Aorta (tissue), 5 donors: ENCODE measurements around the gene CNPY2. TPM values are rescaled to one million over a fixed set of nuclear protein-coding genes. Genes with fewer than 3 reads are reported as not detected.
A peak's percentile ranks its signal among the peaks of the same experiment; 100 is the strongest.
"Not testable (repeated sequence)": the region's sequence is repeated elsewhere in the genome, so short reads cannot be mapped to it uniquely, and the experiment has no call there.

ENCODE experiments used
- ATAC-seq: fragments of 200-7000 bp; cut with Tn5 transposase; one replicate; pipeline ENCODE4 v1.9.1; 2022; ENCODE audit warnings: moderate library complexity; ENCODE audit not compliant: low FRiP score
- DNase-seq, 2 donors: peaks; one replicate each; pipeline ENCODE4 v3.0.0-alpha.2; 2020
- H3K27ac ChIP-seq, 2 donors: one replicate each; pipeline ENCODE4 v1.5.1; 2013; ENCODE audit warnings: low read length in 2 of 2, mild to moderate bottlenecking in 2 of 2, moderate library complexity in 2 of 2, control low read depth in 1 of 2, inconsistent platforms in 1 of 2, low read depth in 1 of 2
- H3K27me3 ChIP-seq, 2 donors: one replicate each; pipeline ENCODE4 v1.6.1; 2013; ENCODE audit warnings: control low read depth in 1 of 2, low read length in 1 of 2, mild to moderate bottlenecking in 1 of 2, moderate library complexity in 1 of 2; ENCODE audit not compliant: insufficient read depth in 2 of 2, control insufficient read depth in 1 of 2
- H3K36me3 ChIP-seq, 2 donors: one replicate each; pipeline ENCODE4 v1.6.1; 2013; ENCODE audit warnings: control low read depth in 1 of 2, low read length in 1 of 2, mild to moderate bottlenecking in 1 of 2; ENCODE audit not compliant: insufficient read depth in 2 of 2, control insufficient read depth in 1 of 2
- H3K4me1 ChIP-seq, 2 donors: one replicate each; pipeline ENCODE4 v1.6.1; 2013; ENCODE audit warnings: low read length in 2 of 2, control low read depth in 1 of 2, mild to moderate bottlenecking in 1 of 2, moderate library complexity in 1 of 2; ENCODE audit not compliant: insufficient read depth in 2 of 2, control insufficient read depth in 1 of 2
- H3K4me3 ChIP-seq, 2 donors: one replicate each; pipeline ENCODE4 v1.5.1; 2013; ENCODE audit warnings: low read length in 2 of 2, control low read depth in 1 of 2, mild to moderate bottlenecking in 1 of 2
- H3K9me3 ChIP-seq: one replicate; pipeline ENCODE4 v1.6.1; 2013; ENCODE audit warnings: mild to moderate bottlenecking, low read length; ENCODE audit not compliant: control insufficient read depth
- WGBS, 2 donors: extraction: QIAGEN DNeasy Blood & Tissue Kit; methylation state at CpG; one replicate each; pipeline ENCODE4 v1.1.7; 2013; 5-methylcytosine and 5-hydroxymethylcytosine counted together
- intact Hi-C, 2 donors: fragments of 100-400 bp; cut with DNase I; formaldehyde crosslinking; loops; one replicate each; pipeline versions ENCODE4 v1.14.2 to v1.15.0; 2022
- polyA plus RNA-seq, 2 donors: library from polyadenylated mRNA; stranded (reverse); fragments of 200-250 nt; gene quantifications; one replicate each; pipeline ENCODE4 v1.2.3, GENCODE V29; 2013
- total RNA-seq, 2 donors: library from RNA; stranded (reverse); fragmentation: NEBNext Ultra II Directional; extraction: Animal tissue kit (Norgen Biotek cat#: 25700); gene quantifications; one replicate each; pipeline ENCODE4 v1.2.1, GENCODE V29; 2021
- donor health status: healthy with polysubstance abuse.
- donor health status: Bipolar disorder and iron deficiency.
- donor health status: DM: no; HTN: no; CAD: no.
- donor health status: DM: no; HTN: no; CAD: no.
- donor health status: DM: yes; HTN: yes; CAD: no.

The CNPY2 gene
- total and polyA plus RNA-seq, 4 donors: 72.2 to 149 (median 94.1) TPM

DNA sequence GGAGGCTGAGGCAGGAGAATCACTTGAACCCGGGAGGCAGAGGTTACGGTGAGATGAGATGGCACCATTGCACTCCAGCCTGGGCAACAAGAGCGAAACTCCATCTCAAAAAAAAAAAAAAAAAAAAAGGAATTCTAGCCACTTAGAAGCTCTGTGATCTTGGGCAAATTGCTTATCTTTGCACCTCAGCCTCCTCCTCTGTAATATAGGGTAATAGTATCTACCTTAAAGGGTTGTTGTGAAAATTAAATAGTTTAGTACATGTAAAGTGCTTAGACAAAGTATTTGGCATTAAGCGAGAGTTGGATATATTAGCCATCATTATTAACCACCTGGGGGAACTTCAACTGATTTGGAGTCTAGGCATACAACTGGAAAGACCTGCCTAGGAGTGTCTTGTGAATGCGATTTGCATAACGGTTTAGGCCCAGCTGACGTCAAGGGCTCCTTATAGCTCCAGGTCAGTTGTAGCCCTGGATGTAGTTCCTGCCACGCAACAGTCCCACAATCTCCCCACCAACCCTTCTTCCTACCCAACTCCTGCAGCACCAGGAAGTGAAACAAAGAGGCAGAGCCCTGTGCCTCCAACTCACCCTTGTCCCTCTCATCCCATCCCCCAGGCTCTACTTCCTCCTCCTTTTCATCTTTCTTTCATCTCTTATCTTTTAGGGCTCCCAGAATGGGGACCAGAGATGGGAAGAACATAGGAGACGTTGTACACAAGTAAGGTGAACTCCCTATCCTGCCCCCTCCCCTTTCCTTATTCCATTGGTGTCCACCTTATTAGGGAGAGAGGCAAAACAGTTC, 20.8 kb upstream of the CNPY2 start:
- DNase-seq (peak; percentile 44 to 53), ATAC-seq (no peak)
- Histone ChIP-seq H3K27ac (no peak overlapping the region), H3K36me3 (no peaks in the 10 kb centered on the region), H3K27me3 (no peaks in the 10 kb centered on the region), H3K4me3 (no peak overlapping the region), H3K4me1 (no peaks in the 10 kb centered on the region), H3K9me3 (no peaks in the 10 kb centered on the region)
- WGBS, 2 donors: 83 to 85% methylated on average over 9 of the region's 9 CpGs
- intact Hi-C loops: no loop called here

DNA sequence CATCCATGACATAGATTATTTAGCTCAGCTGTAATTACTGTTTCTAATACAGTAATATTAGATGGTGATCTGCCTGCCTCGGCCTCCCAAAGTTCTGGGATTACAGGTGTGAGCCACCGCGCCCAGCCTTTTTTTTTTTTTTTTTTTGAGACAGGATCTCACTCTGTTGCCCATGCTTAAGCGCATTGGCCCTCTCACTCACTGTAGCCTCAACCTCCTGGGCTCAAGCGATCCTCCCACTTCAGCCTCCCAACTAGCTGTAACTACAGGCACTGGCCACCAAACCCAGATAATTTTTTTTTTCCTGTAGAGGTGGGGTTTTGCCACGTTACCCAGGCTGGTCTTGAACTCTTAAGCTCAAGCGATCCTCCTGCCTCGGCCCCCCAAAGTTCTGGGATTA, 19.7 kb upstream of the CNPY2 start:
- intact Hi-C loops, H3K4me3 ChIP-seq, H3K27me3 ChIP-seq, H3K9me3 ChIP-seq, H3K4me1 ChIP-seq, DNase-seq, ATAC-seq, H3K27ac ChIP-seq, H3K36me3 ChIP-seq: not testable (repeated sequence)
- WGBS, 2 donors: 95 to 96% methylated on average over 8 of the region's 8 CpGs

DNA sequence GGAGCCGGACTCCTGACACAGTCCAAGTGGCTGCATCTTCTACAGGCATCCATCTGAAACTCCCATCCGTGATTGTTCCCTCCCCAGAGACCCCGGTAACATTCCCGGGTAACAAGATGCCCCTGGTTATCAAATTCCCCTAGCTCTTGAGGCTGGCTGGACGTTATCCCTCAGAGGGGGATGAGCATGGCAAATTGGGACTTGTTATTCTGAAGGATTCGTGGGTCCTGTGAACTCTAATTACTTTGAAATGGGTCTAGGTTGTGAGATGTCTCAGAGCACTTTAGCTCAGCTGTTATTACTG, 18.7 kb upstream of the CNPY2 start:
- Histone ChIP-seq H3K27ac (peak overlapping the region; percentile 82 to 83), H3K36me3 (no peaks in the 10 kb centered on the region), H3K4me3 (peak overlapping the region; percentile 55 to 65), H3K27me3 (no peaks in the 10 kb centered on the region), H3K4me1 (no peaks in the 10 kb centered on the region), H3K9me3 (no peaks in the 10 kb centered on the region)
- DNase-seq (no peak), ATAC-seq (no peak)
- intact Hi-C loops: no loop called here
- 5% methylated on average over 6 of the region's 6 CpGs for WGBS, 2 donors

DNA sequence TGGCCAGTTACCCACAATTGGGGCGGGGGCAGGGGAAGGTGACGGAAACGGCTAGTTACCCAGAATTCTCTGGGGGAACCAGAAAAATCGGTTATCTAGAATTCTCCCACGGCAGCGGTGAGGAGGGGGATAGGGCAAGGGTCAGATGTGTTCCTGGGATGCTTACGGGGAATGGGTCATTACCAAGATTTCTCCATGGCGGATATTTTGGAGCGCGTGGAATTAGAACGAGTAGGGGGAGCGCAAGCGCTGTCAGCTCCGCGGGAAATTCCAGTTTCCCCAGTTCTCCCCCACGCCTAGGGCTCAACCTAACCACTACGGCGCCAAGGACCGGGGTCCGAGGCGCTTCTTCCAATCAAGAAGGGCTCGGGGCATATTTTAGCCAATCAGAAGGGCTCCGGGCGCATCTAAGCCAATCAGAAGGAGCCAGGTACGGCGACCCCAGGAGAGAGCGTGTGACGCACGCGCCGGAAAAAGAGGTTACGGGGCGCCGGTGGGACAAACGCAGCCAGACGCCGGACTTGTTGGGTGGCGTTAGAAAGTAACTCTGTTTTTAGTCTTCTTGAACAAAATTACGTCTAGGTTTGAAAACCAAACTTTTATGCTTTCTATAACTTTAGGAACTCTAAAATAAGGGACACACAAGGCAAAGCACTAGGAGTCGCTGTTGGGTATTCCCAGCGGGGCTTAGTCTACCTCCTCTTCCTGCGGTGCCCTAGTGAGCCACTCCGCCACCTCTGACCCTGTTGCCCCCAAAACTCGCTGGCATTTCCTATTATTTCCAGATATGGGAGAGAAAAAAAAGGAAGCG, 18.1 kb upstream of the CNPY2 start, which contains the start of gene PAN2:
PAN2 (minus strand) TSS at position 322 of the 811 bp plus-strand sequence. CDS start 906 bp downstream, outside the sequence.
- 0 to 1% methylated on average over 45 of the region's 45 CpGs for WGBS, 2 donors

DNA sequence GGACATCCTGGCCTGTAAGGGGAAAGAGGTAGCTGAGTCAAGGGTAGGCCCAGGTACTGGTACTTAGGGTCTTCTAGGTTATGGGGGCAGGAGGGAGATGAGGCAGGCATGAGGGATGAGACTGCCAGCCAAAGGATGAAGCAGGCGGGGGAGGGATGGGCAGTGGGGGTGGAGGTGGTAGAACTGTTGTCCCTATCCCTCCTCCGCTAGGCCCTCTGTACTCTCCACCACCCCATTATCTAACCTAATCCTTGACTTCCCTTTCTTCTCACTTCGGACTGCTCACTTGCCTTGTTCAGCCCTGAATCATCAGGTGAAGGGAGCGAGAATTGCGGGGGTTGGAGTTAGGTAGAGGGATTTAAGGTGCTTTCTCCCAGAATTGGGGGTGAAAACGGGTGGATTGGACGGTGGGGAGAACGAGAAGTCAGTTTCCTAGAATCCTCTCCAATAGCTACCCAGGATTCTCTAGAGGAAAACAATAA, 17.4 kb upstream of the CNPY2 start:
- H3K4me1 ChIP-seq: no peaks in the 10 kb centered on the region
- WGBS, 2 donors: 24 to 29% methylated on average over 7 to 8 of the region's 8 CpGs
- ATAC-seq (peak; percentile 6), DNase-seq (no peak)
- intact Hi-C loops: no loop called here
- H3K27me3 ChIP-seq: no peaks in the 10 kb centered on the region
- no peaks in the 10 kb centered on the region for H3K36me3 ChIP-seq
- peak overlapping the region; percentile 45 to 55 for H3K4me3 ChIP-seq
- H3K9me3 ChIP-seq: no peaks in the 10 kb centered on the region
- H3K27ac ChIP-seq: peak overlapping the region; percentile 84 to 87

More for the DNA sequence above, 18.1 kb upstream of the CNPY2 start, which contains the start of gene PAN2:
- peak; percentile 97 for ATAC-seq
- no peaks in the 10 kb centered on the region for H3K4me1 ChIP-seq
- H3K27me3 ChIP-seq: no peaks in the 10 kb centered on the region
- intact Hi-C loops: no loop called here
- H3K36me3 ChIP-seq: no peaks in the 10 kb centered on the region
- no peaks in the 10 kb centered on the region for H3K9me3 ChIP-seq
- DNase-seq: peak; percentile 97
- H3K4me3 ChIP-seq: peak within 1 kb of the TSS; percentile 55 to 65
- H3K27ac ChIP-seq: peak within 1 kb of the TSS; percentile 84 to 87

DNA sequence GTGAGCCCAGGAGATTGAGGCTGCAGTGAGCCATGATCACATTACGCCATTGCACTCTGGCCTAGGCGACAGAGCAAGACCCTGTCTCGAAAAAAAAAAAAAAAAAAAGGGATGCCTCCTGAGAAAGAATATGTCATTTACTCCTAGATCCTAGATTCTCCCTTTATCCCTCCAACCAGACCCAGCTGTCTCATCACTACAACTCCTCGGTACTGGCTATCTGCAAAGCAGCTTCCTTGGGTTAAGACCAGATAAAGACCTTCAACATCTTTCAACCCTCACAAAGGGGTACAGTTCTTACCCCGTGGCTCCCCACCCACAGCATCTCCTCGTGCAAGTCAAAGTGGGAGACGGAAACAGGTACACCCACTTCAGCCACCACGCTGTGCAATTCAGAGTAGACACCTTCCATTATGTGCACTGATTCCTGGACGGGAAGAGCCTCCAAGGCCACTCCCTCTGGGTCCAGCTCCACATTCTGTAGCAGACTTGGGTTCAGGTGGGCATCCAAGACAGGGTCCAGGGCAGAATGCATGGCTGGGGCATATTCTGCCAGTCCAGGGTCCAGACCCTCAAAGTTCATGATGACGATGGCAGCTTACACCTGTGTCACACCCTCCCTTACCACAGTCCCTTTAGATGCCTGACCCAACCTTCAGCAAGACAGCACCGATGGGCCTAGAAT, 16.9 kb upstream of the CNPY2 start:
- Histone ChIP-seq H3K4me3 (no peak overlapping the region), H3K9me3 (no peaks in the 10 kb centered on the region), H3K27me3 (no peaks in the 10 kb centered on the region), H3K27ac (peak overlapping the region in 1 of 2 donors; percentile 8), H3K4me1 (no peaks in the 10 kb centered on the region), H3K36me3 (no peaks in the 10 kb centered on the region)
- intact Hi-C loops: no loop called here
- WGBS, 2 donors: 92 to 96% methylated on average over 9 to 11 of the region's 11 CpGs
- no peak for ATAC-seq
- DNase-seq: no peak

DNA sequence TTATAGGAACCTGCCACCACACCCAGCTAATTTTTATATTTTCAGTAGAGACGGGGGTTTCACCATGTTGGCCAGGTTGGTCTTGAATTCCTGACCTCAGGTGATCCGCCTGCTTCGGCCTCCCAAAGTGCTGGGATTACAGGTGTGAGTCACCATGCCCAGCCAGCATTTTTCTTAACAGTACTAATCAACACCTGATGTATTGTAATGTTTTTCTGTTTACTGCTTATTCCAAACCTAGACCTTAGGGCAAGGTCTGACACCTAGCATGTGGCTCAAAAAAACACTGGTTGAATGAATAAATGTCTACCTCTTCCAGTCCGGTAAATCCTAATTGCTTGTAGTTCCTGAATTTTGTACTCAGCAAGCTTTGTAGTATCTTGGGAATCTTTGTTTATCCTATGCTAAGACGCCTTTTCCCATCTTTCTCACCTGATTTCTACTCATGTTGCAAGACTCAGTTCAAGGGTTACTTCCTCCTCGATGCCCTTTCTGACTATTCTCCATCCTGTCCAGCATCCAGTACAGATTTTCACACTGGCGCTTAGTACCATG, 15.2 kb upstream of the CNPY2 start:
- Histone ChIP-seq H3K9me3 (no peaks in the 10 kb centered on the region), H3K27me3 (no peaks in the 10 kb centered on the region), H3K4me3 (no peak overlapping the region), H3K36me3 (peaks cover 0 to 6% of the 10 kb centered on the region in 2 donors), H3K4me1 (no peaks in the 10 kb centered on the region), H3K27ac (no peak overlapping the region)
- 93 to 94% methylated on average over 7 of the region's 7 CpGs for WGBS, 2 donors
- no peak for DNase-seq
- ATAC-seq: no peak
- intact Hi-C loops: no loop called here

DNA sequence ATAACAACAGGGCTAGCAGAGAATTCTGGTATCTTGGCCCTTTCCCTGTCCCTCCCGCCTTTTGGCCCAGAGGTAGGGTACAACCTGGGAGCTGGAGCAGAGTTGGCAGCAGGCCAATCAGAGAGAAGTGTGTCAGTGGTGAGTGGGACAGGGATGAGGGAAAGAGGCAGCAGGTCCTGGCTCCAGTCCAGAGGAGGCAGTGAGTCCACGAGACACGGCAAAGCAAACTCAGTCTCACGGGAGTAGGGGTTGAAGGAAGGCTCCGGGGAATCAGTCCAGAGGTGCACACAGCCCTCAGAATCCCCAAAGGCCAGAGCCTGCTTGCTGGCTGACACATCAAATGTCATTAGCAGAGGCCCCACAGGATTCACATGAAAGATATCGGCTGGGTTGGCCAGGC, 10.7 kb upstream of the CNPY2 start:
- DNase-seq (no peak), ATAC-seq (no peak)
- 72 to 73% methylated on average over 6 of the region's 6 CpGs for WGBS, 2 donors
- H3K9me3 ChIP-seq: no peaks in the 10 kb centered on the region
- intact Hi-C loops: no loop called here
- no peak overlapping the region for H3K27ac ChIP-seq
- H3K4me3 ChIP-seq: no peak overlapping the region
- no peaks in the 10 kb centered on the region for H3K4me1 ChIP-seq
- H3K36me3 ChIP-seq: peaks cover 10 to 19% of the 10 kb centered on the region in 2 donors
- H3K27me3 ChIP-seq: no peaks in the 10 kb centered on the region
